Psoas muscle (tissue), 8 donors: ENCODE results near the gene HOXA6. TPM values are rescaled to one million over a fixed set of nuclear protein-coding genes. Genes with fewer than 3 reads are reported as not detected.

Experiments used
- ATAC-seq, 4 donors: fragments of 200-7000 bp; cut with Tn5 transposase; one replicate each; pipeline ENCODE4 v1.9.1; 2020; ENCODE audit warnings: moderate library complexity in 3 of 4, mild to moderate bottlenecking in 2 of 4
- DNase-seq, 2 donors: peaks; one replicate each; pipeline ENCODE4 v3.0.0-alpha.2; 2020
- H3K27ac ChIP-seq: fragments of 200-600 bp; one replicate; pipeline ENCODE4 v1.8.0; 2022
- H3K27me3 ChIP-seq, 3 donors: fragments of 200-600 bp in 1 of 3; one replicate each; pipeline versions ENCODE4 v1.6.1 to v1.8.0; 2013 to 2022; ENCODE audit warnings: low read length in 2 of 3, mild to moderate bottlenecking in 2 of 3, moderate library complexity in 1 of 3; ENCODE audit not compliant: insufficient read depth in 3 of 3
- H3K36me3 ChIP-seq, 2 donors: fragments of 200-600 bp in 1 of 2; one replicate each; pipeline versions ENCODE4 v1.6.1 to v1.8.0; 2013 to 2022; ENCODE audit warnings: low read depth in 1 of 2, mild to moderate bottlenecking in 1 of 2, moderate library complexity in 1 of 2; ENCODE audit not compliant: insufficient read depth in 1 of 2
- H3K4me1 ChIP-seq: fragments of 200-600 bp; one replicate; pipeline ENCODE4 v1.8.0; 2022
- H3K4me3 ChIP-seq: fragments of 200-600 bp; one replicate; pipeline ENCODE4 v1.8.0; 2022; ENCODE audit warnings: mild to moderate bottlenecking
- H3K9me3 ChIP-seq: fragments of 200-600 bp; one replicate; pipeline ENCODE4 v1.8.0; 2022
- CTCF ChIP-seq: fragments of 200-600 bp; IDR thresholded peaks from one replicate; pipeline ENCODE4 v1.8.0; 2022; ENCODE audit warnings: antibody characterized with exemption
- WGBS, 3 donors: extraction: QIAGEN DNeasy Blood & Tissue Kit; methylation state at CpG; one replicate each; pipeline versions ENCODE4 v1.1.6 to v1.1.7; 2013; 5-methylcytosine and 5-hydroxymethylcytosine counted together
- intact Hi-C, 2 donors: fragments of 100-400 bp; cut with DNase I; formaldehyde crosslinking; loops; one replicate each; pipeline versions ENCODE4 v1.11.0 to v1.14.2; 2022
- polyA plus RNA-seq, 3 donors: library from polyadenylated mRNA; stranded (reverse); fragments of 200-250 nt; gene quantifications; one replicate each; pipeline ENCODE4 v1.2.3, GENCODE V29; 2013
- total RNA-seq, 4 donors: library from RNA; stranded (reverse); fragmentation: NEBNext Ultra II Directional in 2 of 4; extraction: Animal tissue kit (Norgen Biotek cat#: 25700) in 2 of 4; gene quantifications; one replicate each; pipeline versions ENCODE4 v1.2.1 to v1.2.4, GENCODE V29; 2021 to 2023
- donor health status: healthy with polysubstance abuse.
- donor health status: DM: no; HTN: no; CAD: no; lungs with moderate emphysema.
- donor health status: Bipolar disorder and iron deficiency.
- donor health status: healthy.
- donor health status: DM: yes; HTN: yes; CAD: no.
- donor health status: DM: no; HTN: no; CAD: no.
- donor health status: DM: no; HTN: no; CAD: no.
- donor health status: DM: yes; HTN: yes; CAD: no.

HOXA6 gene
- total and polyA plus RNA-seq, 7 donors, result 0.64 to 3.7 (median 2.9) TPM

- WGBS, 3 donors, result 79 to 80% (median 80%) methylated on average over 45 to 53 of the region's 53 CpGs
- no peak for ATAC-seq
- Histone ChIP-seq H3K9me3 (no peaks in the 10 kb centered on the region), H3K36me3 (peaks cover 0 to 23% of the 10 kb centered on the region in 2 donors), H3K4me1 (peaks cover 24% of the 10 kb centered on the region), H3K27ac (peak overlapping the region; percentile 64), H3K4me3 (peak overlapping the region; percentile 13), H3K27me3 (no peaks in the 10 kb centered on the region)
- TF ChIP-seq CTCF, result no peak
- peak in 1 of 2 donors; percentile 53 for DNase-seq
- intact Hi-C loops, result loop anchor here in 1 of 2 donors (5.0 to 10.0 kb wide), 2 partner anchors 282 to 745 kb away; no protein-coding TSS in a partner anchor
Measured at GRCh38 chr7:27139334-27140125, 8.0 kb downstream of the HOXA6 start.

- Histone ChIP-seq H3K36me3 (peaks cover 0 to 17% of the 10 kb centered on the region in 2 donors), H3K9me3 (no peaks in the 10 kb centered on the region), H3K27ac (peak overlapping the region; percentile 64), H3K4me3 (peak overlapping the region; percentile 13), H3K27me3 (no peaks in the 10 kb centered on the region), H3K4me1 (peaks cover 29% of the 10 kb centered on the region)
- DNase-seq (no peak), ATAC-seq (no peak)
- intact Hi-C loops, result no loop called here
- no peak for TF ChIP-seq CTCF
- 81 to 82% (median 82%) methylated on average over 11 of the region's 11 CpGs for WGBS, 3 donors
Measured at GRCh38 chr7:27138985-27139333, 8.6 kb downstream of the HOXA6 start.

GRCh38 chr7:27138472-27138871 is 9.1 kb downstream of the HOXA6 start:
- H3K27me3 ChIP-seq, result no peaks in the 10 kb centered on the region
- TF ChIP-seq CTCF, result no peak
- 80 to 93% (median 82%) methylated on average over 1 of the region's 1 CpG for WGBS, 3 donors
- no peak for ATAC-seq
- no peak for DNase-seq
- H3K36me3 ChIP-seq, result peaks cover 0 to 13% of the 10 kb centered on the region in 2 donors
- intact Hi-C loops, result no loop called here
- H3K9me3 ChIP-seq, result no peaks in the 10 kb centered on the region
- peaks cover 34% of the 10 kb centered on the region for H3K4me1 ChIP-seq
- peak overlapping the region; percentile 64 for H3K27ac ChIP-seq
- H3K4me3 ChIP-seq, result no peak overlapping the region

- H3K27ac ChIP-seq, result peak overlapping the region; percentile 64
- H3K36me3 ChIP-seq, result peaks cover 0 to 7% of the 10 kb centered on the region in 2 donors
- DNase-seq (no peak), ATAC-seq (no peak)
- WGBS, 3 donors, result 64 to 91% (median 74%) methylated on average over 2 of the region's 2 CpGs
- H3K27me3 ChIP-seq, result no peaks in the 10 kb centered on the region
- TF ChIP-seq CTCF, result no peak
- H3K4me3 ChIP-seq, result no peak overlapping the region
- peaks cover 41% of the 10 kb centered on the region for H3K4me1 ChIP-seq
- H3K9me3 ChIP-seq, result no peaks in the 10 kb centered on the region
- intact Hi-C loops, result no loop called here
Measured at GRCh38 chr7:27137640-27138315, 9.8 kb downstream of the HOXA6 start.
